Natural killer cell (primary cell): Measurements from ENCODE around the gene CLIC6. TPM values are rescaled to one million over a fixed set of nuclear protein-coding genes. Genes with fewer than 3 reads are reported as not detected.

Experiments used
- ATAC-seq, 3 donors: fragments of 150-1000 bp in 2 of 3; fragments of 200-7000 bp in 1 of 3; cut with Tn5 transposase; 1 replicate in 1 of 3; 2 replicates in 2 of 3; pipeline ENCODE4 v1.10.0; 2021; ENCODE audit warnings: mild to moderate bottlenecking in 2 of 3, moderate library complexity in 2 of 3
- DNase-seq, 2 donors: peaks; one replicate each; pipeline versions ENCODE4 v3.0.0 to v3.0.0-alpha.2; 2013 to 2021; ENCODE audit warnings: mixed read lengths in 1 of 2
- H3K27ac ChIP-seq: one replicate; pipeline ENCODE4 v1.5.1; 2013; ENCODE audit warnings: mild to moderate bottlenecking, low read length
- H3K27me3 ChIP-seq: one replicate; pipeline ENCODE4 v1.6.1; 2013; ENCODE audit warnings: low read length; ENCODE audit not compliant: control insufficient read depth, insufficient read depth
- H3K36me3 ChIP-seq: one replicate; pipeline ENCODE4 v1.6.1; 2013; ENCODE audit warnings: low read length; ENCODE audit not compliant: control insufficient read depth, insufficient read depth
- H3K4me1 ChIP-seq: one replicate; pipeline ENCODE4 v1.6.1; 2013; ENCODE audit warnings: low read length; ENCODE audit not compliant: control insufficient read depth, insufficient read depth
- H3K4me3 ChIP-seq: one replicate; pipeline ENCODE4 v1.5.1; 2013; ENCODE audit warnings: low read length
- H3K9me3 ChIP-seq: one replicate; pipeline ENCODE4 v1.6.1; 2013; ENCODE audit warnings: low read length; ENCODE audit not compliant: control insufficient read depth, insufficient read depth
- H3K27ac Mint-ChIP-seq, 2 donors: one replicate each; pipeline ENCODE4 v1.8.0; 2022; ENCODE audit warnings: mild to moderate bottlenecking in 2 of 2, mixed read lengths in 2 of 2, moderate library complexity in 1 of 2
- H3K27me3 Mint-ChIP-seq, 2 donors: one replicate each; pipeline ENCODE4 v1.8.0; 2022; ENCODE audit warnings: low read depth in 2 of 2, mixed read lengths in 2 of 2
- H3K36me3 Mint-ChIP-seq: one replicate; pipeline ENCODE4 v1.8.0; 2022; ENCODE audit warnings: mixed read lengths
- H3K4me1 Mint-ChIP-seq, 2 donors: one replicate each; pipeline ENCODE4 v1.8.0; 2022; ENCODE audit warnings: mixed read lengths in 2 of 2
- H3K4me3 Mint-ChIP-seq: one replicate; pipeline ENCODE4 v1.8.0; 2022; ENCODE audit warnings: mild to moderate bottlenecking, moderate library complexity, mixed read lengths
- H3K9me3 Mint-ChIP-seq, 2 donors: one replicate each; pipeline ENCODE4 v1.8.0; 2022; ENCODE audit warnings: mixed read lengths in 2 of 2
- WGBS: methylation state at CpG from one replicate; pipeline ENCODE4 v1.1.7; 2013; ENCODE audit warnings: missing lambda C conversion rate; ENCODE audit not compliant: insufficient coverage; 5-methylcytosine and 5-hydroxymethylcytosine counted together
- intact Hi-C: fragments of 100-400 bp; cut with micrococcal nuclease; formaldehyde crosslinking; loops from one replicate; pipeline ENCODE4 v1.14.2; 2022
- total RNA-seq, 4 donors: library from RNA; stranded (reverse); fragments of 120-200 nt in 1 of 4; gene quantifications; one replicate each; pipeline versions ENCODE4 v1.2.3 to v1.2.4, GENCODE V29; 2013 to 2022
- TF ChIP-seq, protein P1 (sequence below): fragments of 200-600 bp; IDR thresholded peaks from one replicate; pipeline ENCODE4 v1.8.0; 2022; ENCODE audit warnings: antibody characterized with exemption

Gene CLIC6
- total RNA-seq, 3 donors from 2014 or later (not counting 1 experiment from before 2014, with no cell fraction given): not detected

DNA sequence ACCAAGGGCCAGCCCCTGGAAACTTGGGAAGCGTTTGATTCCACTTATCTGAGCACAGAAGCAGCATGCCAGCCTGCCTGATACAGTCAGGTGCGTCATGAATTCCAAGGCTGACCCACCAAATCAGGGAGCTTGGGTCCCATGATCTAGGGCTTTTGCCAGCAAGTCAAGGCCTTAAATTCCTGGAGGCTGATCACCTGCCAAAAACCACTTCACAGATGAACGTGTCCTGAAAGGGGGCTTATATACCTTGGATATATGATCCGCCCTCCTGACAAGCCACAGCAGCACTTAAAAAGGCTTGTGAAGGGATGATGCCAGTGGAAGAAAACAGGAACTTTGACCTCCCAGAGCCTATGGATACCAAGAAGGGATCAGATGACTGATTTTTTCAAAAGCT is 24.0 kb upstream of the CLIC6 start:
- peaks cover 4% of the 10 kb centered on the region for H3K4me1 ChIP-seq
- H3K36me3 Mint-ChIP-seq: no peaks in the 10 kb centered on the region
- H3K27ac Mint-ChIP-seq: no peak overlapping the region
- intact Hi-C loops: no loop called here
- H3K4me3 Mint-ChIP-seq: no peak overlapping the region
- no peaks in the 10 kb centered on the region for H3K9me3 ChIP-seq
- WGBS: 88% methylated on average over 4 of the region's 4 CpGs
- TF ChIP-seq, protein P1, sequence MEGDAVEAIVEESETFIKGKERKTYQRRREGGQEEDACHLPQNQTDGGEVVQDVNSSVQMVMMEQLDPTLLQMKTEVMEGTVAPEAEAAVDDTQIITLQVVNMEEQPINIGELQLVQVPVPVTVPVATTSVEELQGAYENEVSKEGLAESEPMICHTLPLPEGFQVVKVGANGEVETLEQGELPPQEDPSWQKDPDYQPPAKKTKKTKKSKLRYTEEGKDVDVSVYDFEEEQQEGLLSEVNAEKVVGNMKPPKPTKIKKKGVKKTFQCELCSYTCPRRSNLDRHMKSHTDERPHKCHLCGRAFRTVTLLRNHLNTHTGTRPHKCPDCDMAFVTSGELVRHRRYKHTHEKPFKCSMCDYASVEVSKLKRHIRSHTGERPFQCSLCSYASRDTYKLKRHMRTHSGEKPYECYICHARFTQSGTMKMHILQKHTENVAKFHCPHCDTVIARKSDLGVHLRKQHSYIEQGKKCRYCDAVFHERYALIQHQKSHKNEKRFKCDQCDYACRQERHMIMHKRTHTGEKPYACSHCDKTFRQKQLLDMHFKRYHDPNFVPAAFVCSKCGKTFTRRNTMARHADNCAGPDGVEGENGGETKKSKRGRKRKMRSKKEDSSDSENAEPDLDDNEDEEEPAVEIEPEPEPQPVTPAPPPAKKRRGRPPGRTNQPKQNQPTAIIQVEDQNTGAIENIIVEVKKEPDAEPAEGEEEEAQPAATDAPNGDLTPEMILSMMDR: no peak
- no peak overlapping the region for H3K4me3 ChIP-seq
- H3K36me3 ChIP-seq: no peaks in the 10 kb centered on the region
- ATAC-seq (no peak), DNase-seq (no peak)
- H3K27me3 ChIP-seq: no peaks in the 10 kb centered on the region
- peaks cover 15 to 28% of the 10 kb centered on the region in 2 donors for H3K27me3 Mint-ChIP-seq
- H3K9me3 Mint-ChIP-seq: no peaks in the 10 kb centered on the region
- H3K4me1 Mint-ChIP-seq: peaks cover 12 to 20% of the 10 kb centered on the region in 2 donors
- H3K27ac ChIP-seq: no peak overlapping the region

GRCh38 chr21:34647555-34647954 is 21.2 kb upstream of the CLIC6 start:
- no peak for DNase-seq
- H3K4me3 Mint-ChIP-seq: no peak overlapping the region
- no peak overlapping the region for H3K27ac ChIP-seq
- H3K36me3 Mint-ChIP-seq: no peaks in the 10 kb centered on the region
- peaks cover 18 to 34% of the 10 kb centered on the region in 2 donors for H3K27me3 Mint-ChIP-seq
- H3K27ac Mint-ChIP-seq: no peak overlapping the region
- ATAC-seq: no peak
- H3K4me1 ChIP-seq: no peaks in the 10 kb centered on the region
- no peaks in the 10 kb centered on the region for H3K36me3 ChIP-seq
- TF ChIP-seq, protein P1: no peak
- no peaks in the 10 kb centered on the region for H3K9me3 Mint-ChIP-seq
- H3K4me1 Mint-ChIP-seq: peaks cover 0 to 8% of the 10 kb centered on the region in 2 donors
- peaks cover 4% of the 10 kb centered on the region for H3K9me3 ChIP-seq
- 92% methylated on average over 4 of the region's 6 CpGs for WGBS
- intact Hi-C loops: no loop called here
- no peak overlapping the region for H3K4me3 ChIP-seq
- no peaks in the 10 kb centered on the region for H3K27me3 ChIP-seq

DNA sequence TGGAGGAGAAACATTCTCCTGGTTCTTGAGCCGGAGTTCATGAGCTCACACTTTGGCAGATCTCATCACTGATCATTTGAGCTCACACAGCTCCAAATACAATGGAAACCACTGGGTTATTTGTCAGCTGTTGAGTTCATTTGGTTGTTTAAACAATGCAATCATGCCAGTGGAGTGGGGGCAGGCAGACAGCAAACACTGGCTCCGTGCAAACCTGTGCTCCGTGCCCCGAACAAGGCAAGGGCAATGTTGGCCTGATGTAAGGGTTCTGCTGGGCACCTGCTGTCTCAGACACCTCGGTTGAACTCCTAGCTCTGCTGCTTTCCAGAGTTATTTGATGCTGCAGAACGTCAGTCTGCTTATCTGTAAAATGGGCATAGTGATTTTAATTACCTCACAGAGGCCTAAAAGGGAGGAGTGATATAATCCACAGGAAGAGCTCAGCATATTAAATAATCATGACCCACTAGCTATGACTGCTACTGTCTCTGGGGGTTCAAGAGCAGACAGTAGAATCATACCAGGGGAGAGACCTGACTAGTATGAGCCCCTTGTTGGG is 20.0 kb upstream of the CLIC6 start:
- Mint-ChIP-seq H3K36me3 (no peaks in the 10 kb centered on the region), H3K4me3 (no peak overlapping the region), H3K27ac (no peak overlapping the region), H3K4me1 (peaks cover 0 to 8% of the 10 kb centered on the region in 2 donors), H3K27me3 (peaks cover 30 to 46% of the 10 kb centered on the region in 2 donors), H3K9me3 (no peaks in the 10 kb centered on the region)
- H3K9me3 ChIP-seq: peaks cover 4% of the 10 kb centered on the region
- no peak overlapping the region for H3K27ac ChIP-seq
- WGBS: 84% methylated on average over 6 of the region's 6 CpGs
- intact Hi-C loops: no loop called here
- H3K4me1 ChIP-seq: no peaks in the 10 kb centered on the region
- H3K4me3 ChIP-seq: no peak overlapping the region
- no peaks in the 10 kb centered on the region for H3K36me3 ChIP-seq
- TF ChIP-seq, protein P1: no peak
- ATAC-seq: no peak
- H3K27me3 ChIP-seq: no peaks in the 10 kb centered on the region
- DNase-seq: no peak

GRCh38 chr21:34649400-34649799 is 19.4 kb upstream of the CLIC6 start:
- H3K27ac ChIP-seq: no peak overlapping the region
- no peak for ATAC-seq
- peaks cover 33 to 49% of the 10 kb centered on the region in 2 donors for H3K27me3 Mint-ChIP-seq
- H3K9me3 Mint-ChIP-seq: no peaks in the 10 kb centered on the region
- WGBS: 76% methylated on average over 3 of the region's 3 CpGs
- H3K36me3 ChIP-seq: no peaks in the 10 kb centered on the region
- peaks cover 0 to 8% of the 10 kb centered on the region in 2 donors for H3K4me1 Mint-ChIP-seq
- peaks cover 4% of the 10 kb centered on the region for H3K9me3 ChIP-seq
- H3K27ac Mint-ChIP-seq: no peak overlapping the region
- H3K27me3 ChIP-seq: no peaks in the 10 kb centered on the region
- TF ChIP-seq, protein P1: no peak
- DNase-seq: no peak
- no peaks in the 10 kb centered on the region for H3K4me1 ChIP-seq
- H3K36me3 Mint-ChIP-seq: no peaks in the 10 kb centered on the region
- intact Hi-C loops: no loop called here
- H3K4me3 Mint-ChIP-seq: no peak overlapping the region
- H3K4me3 ChIP-seq: no peak overlapping the region
